H1 (cell line): ENCODE data around the gene ABHD17B.

Experiments
- CEBPB ChIP-seq: IDR thresholded peaks from 2 replicates; pipeline ENCODE4 v1.6.1; 2012; ENCODE audit warnings: low read depth, low read length
- CTCF ChIP-seq, 3 experiments: IDR thresholded peaks; 1 replicate in 2 of 3; 2 replicates in 1 of 3; pipeline versions ENCODE4 v1.5.1 to v1.6.1; 2011; ENCODE audit warnings: low read length in 3 of 3, mild to moderate bottlenecking in 3 of 3, inconsistent platforms in 2 of 3, low read depth in 1 of 3, moderate library complexity in 1 of 3; ENCODE audit not compliant: insufficient read depth in 1 of 3; ENCODE audit errors: control extremely low read depth in 1 of 3
- EGR1 ChIP-seq: IDR thresholded peaks from 2 replicates; pipeline ENCODE4 v1.6.1; 2011; ENCODE audit warnings: low read depth, low read length, borderline replicate concordance
- EP300 ChIP-seq, 2 experiments: IDR thresholded peaks; 1 replicate in 1 of 2; 2 replicates in 1 of 2; pipeline ENCODE4 v1.6.1; 2011 to 2012; ENCODE audit warnings: low read depth in 2 of 2, low read length in 2 of 2, mild to moderate bottlenecking in 2 of 2, borderline replicate concordance in 1 of 2, inconsistent platforms in 1 of 2, moderate library complexity in 1 of 2
- EZH2 ChIP-seq: fragments of 200-600 bp; sonication (generic); IDR thresholded peaks from 2 replicates; pipeline ENCODE4 v1.7.1; 2012; ENCODE audit warnings: low read depth, mild to moderate bottlenecking, moderate library complexity, low read length, inconsistent platforms; ENCODE audit not compliant: severe bottlenecking
- NRF1 ChIP-seq: IDR thresholded peaks from 2 replicates; pipeline ENCODE4 v1.6.1; 2011; ENCODE audit warnings: mild to moderate bottlenecking, low read depth, low read length, improper control_type of control experiment
- PHF8 ChIP-seq: fragments of 200-600 bp; sonication (generic); conservative IDR thresholded peaks from 2 replicates; pipeline ENCODE4 v1.7.1; 2012; ENCODE audit warnings: low read depth, mild to moderate bottlenecking, inconsistent platforms, low read length, moderate library complexity
- POLR2AphosphoS5 ChIP-seq: IDR thresholded peaks from 2 replicates; pipeline ENCODE4 v1.6.1; 2011; ENCODE audit warnings: low read depth, low read length
- RFX5 ChIP-seq: IDR thresholded peaks from 2 replicates; pipeline ENCODE4 v1.6.1; 2011; ENCODE audit warnings: low read depth, low read length, improper control_type of control experiment, borderline replicate concordance
- TBP ChIP-seq: IDR thresholded peaks from 2 replicates; pipeline ENCODE4 v1.6.1; 2011; ENCODE audit warnings: low read depth, low read length, improper control_type of control experiment
- TCF12 ChIP-seq: IDR thresholded peaks from 2 replicates; pipeline ENCODE4 v1.6.1; 2011; ENCODE audit warnings: low read depth, mild to moderate bottlenecking, low read length

GRCh38 chr9:71847892-71848291 is 63.1 kb downstream of the ABHD17B start:
- TF ChIP-seq CTCF (IDR thresholded peaks at IDR 0.05; ENCODE audit: control extremely low read depth in 1 of 3, insufficient read depth in 1 of 3, low read depth in 1 of 3, low read length in 3 of 3) (no peak), EP300 (IDR thresholded peaks at IDR 0.05; ENCODE audit: borderline replicate concordance in 1 of 2, low read depth in 2 of 2, low read length in 2 of 2) (no peak), CEBPB (peak; percentile 75), POLR2AphosphoS5 (no peak), RFX5 (no peak), PHF8 (no peak), EGR1 (no peak), EZH2 (no peak), TBP (no peak), TCF12 (no peak), NRF1 (no peak)
